Measurements from ENCODE around the gene PRKCA. TPM values are rescaled to one million over a fixed set of nuclear protein-coding genes. Genes with fewer than 3 reads are reported as not detected.

PRKCA gene
- total RNA-seq, 1 donor from 2014 or later: 15.5 TPM

DNA sequence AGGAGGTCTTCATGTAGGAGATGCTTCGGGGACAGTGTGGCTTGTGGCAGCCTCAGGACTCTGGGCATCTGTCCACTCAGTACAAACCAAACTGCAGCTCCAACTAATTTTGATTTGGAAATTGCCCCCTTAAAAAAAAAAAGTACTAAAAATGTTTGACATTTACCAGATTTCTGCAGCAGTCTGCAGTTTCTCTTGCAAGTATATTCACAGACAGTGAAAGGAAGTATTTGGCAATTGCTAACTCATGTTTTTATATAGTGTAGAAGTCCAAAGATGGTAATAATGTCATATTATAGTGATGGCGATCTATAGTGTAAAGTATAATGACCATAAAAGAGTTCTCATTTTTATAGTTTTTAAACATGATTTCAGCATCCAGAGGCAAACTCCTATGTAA is 218.6 kb downstream of the PRKCA start:
- H3K4me1 ChIP-seq: peaks cover 37% of the 10 kb centered on the region
- H3K4me3 ChIP-seq: no peak overlapping the region
- intact Hi-C loops (cut with DNase I): no loop called here
- no peaks in the 10 kb centered on the region for H3K27me3 ChIP-seq
- no peak overlapping the region for H3K27ac ChIP-seq
- TF ChIP-seq, protein P1, sequence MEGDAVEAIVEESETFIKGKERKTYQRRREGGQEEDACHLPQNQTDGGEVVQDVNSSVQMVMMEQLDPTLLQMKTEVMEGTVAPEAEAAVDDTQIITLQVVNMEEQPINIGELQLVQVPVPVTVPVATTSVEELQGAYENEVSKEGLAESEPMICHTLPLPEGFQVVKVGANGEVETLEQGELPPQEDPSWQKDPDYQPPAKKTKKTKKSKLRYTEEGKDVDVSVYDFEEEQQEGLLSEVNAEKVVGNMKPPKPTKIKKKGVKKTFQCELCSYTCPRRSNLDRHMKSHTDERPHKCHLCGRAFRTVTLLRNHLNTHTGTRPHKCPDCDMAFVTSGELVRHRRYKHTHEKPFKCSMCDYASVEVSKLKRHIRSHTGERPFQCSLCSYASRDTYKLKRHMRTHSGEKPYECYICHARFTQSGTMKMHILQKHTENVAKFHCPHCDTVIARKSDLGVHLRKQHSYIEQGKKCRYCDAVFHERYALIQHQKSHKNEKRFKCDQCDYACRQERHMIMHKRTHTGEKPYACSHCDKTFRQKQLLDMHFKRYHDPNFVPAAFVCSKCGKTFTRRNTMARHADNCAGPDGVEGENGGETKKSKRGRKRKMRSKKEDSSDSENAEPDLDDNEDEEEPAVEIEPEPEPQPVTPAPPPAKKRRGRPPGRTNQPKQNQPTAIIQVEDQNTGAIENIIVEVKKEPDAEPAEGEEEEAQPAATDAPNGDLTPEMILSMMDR (IDR thresholded peaks at IDR 0.05): no peak
- no peak for TF ChIP-seq POLR2AphosphoS5 (IDR thresholded peaks at IDR 0.05; ENCODE audit: insufficient read depth in 1 of 2, low read depth in 1 of 2)
- no peak for TF ChIP-seq POLR2A (IDR thresholded peaks at IDR 0.05)
- H3K36me3 ChIP-seq: no peaks in the 10 kb centered on the region
- DNase-seq (ENCODE audit: extremely low spot score in 2 of 2): no peak
- H3K9me3 ChIP-seq: no peaks in the 10 kb centered on the region

DNA sequence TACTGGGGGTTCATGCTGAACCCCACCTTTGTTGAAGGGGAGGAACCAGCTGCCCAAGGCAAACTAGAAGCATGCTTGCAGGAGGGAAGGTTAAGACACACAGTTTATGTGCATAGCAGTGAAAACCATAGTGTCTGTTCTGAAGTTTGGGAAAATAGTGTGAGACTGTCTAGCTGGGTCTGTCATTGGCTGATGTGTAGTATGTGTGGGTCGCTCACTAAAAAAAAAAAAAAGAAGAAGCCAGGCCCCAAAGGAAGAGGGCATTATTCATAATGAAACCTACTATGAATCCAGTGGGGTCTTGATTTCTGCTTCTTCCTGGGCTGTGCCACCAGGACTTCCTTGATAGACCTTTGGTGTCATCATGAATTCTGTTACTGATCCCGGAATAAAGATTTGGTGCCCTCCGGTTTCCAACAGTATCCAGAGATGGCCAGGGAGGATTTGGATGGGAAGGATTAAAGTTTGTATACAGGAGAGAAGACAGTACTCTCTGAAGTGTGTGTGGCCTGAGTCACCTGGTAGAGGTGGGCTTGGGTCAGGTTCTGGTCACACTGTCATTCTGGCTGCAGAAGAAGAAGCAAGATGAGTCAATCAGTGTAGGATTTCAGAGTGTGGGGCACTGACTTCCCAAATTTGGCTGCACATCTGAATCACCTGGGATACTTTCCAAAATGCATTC is 220.3 kb downstream of the PRKCA start:
- H3K27me3 ChIP-seq: no peaks in the 10 kb centered on the region
- no peaks in the 10 kb centered on the region for H3K36me3 ChIP-seq
- DNase-seq (ENCODE audit: extremely low spot score in 2 of 2): no peak
- H3K4me1 ChIP-seq: peaks cover 37% of the 10 kb centered on the region
- intact Hi-C loops (cut with DNase I): no loop called here
- H3K4me3 ChIP-seq: no peak overlapping the region
- H3K27ac ChIP-seq: peak overlapping the region; percentile 32
- no peak for TF ChIP-seq POLR2A (IDR thresholded peaks at IDR 0.05)
- TF ChIP-seq, protein P1 (IDR thresholded peaks at IDR 0.05): no peak
- TF ChIP-seq POLR2AphosphoS5 (IDR thresholded peaks at IDR 0.05; ENCODE audit: insufficient read depth in 1 of 2, low read depth in 1 of 2): no peak
- no peaks in the 10 kb centered on the region for H3K9me3 ChIP-seq

DNA sequence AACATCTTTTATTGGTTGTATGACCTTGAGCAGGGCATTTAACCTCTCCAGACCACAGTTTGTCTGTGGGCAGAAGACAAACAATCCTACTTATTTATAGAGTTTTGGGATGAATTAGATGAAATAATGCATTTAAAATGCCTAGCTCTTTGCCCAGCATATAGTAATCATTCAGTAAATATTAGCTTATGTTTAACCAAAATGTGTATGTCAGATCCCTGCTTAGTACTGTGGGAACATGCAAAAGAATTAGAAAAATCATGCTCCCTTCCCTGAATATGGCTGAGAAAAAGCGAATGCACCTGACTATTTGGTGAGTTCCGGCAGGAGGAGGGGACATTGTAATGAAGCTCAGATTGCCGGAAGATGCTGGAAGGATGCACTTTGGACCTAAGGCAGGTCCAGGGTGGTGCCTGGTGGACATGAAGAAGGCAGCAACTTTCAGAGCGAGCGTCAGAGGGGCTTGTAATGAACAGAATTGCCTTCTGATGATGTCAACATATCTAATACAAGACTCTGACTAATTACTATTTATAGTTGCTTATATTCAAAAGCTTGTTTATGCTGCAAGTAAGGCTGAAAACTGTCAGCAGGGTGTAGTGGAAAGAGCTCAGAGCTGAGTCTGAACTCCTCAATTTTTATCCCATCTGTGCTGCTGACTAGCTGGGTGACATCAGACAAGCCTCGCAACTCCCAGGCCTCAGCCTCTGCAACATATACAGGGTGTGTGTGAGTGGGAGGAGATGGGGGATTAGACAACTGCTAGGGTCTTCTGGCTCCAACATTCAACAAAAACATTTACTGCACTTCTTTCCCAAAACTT is 221.2 kb downstream of the PRKCA start:
- TF ChIP-seq POLR2AphosphoS5 (IDR thresholded peaks at IDR 0.05; ENCODE audit: insufficient read depth in 1 of 2, low read depth in 1 of 2) (no peak), POLR2A (IDR thresholded peaks at IDR 0.05) (no peak)
- TF ChIP-seq, protein P1 (IDR thresholded peaks at IDR 0.05): no peak
- intact Hi-C loops (cut with DNase I): no loop called here
- Histone ChIP-seq H3K27ac (peak overlapping the region; percentile 32), H3K4me1 (peaks cover 37% of the 10 kb centered on the region), H3K9me3 (no peaks in the 10 kb centered on the region), H3K36me3 (no peaks in the 10 kb centered on the region), H3K27me3 (no peaks in the 10 kb centered on the region), H3K4me3 (no peak overlapping the region)
- DNase-seq (ENCODE audit: extremely low spot score in 2 of 2): no peak

DNA sequence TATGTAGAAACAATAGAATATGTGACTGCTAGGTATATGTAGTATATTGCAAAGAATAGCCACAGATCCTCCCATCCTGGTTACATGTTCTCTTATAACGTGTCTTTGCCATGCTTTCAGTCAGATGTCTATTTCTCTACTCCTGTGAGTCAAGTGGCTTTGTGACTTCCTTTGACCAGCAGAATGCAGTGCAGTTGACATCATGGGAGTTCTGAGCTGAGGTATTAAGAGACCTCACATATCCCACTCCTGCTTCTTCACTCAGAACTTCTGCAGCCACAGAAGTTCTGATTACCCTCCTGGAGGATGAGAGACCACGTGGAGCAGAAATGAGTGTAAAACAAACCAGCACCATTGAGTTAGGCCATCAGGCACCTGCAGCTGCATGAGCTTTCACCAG is 222.5 kb downstream of the PRKCA start:
- H3K9me3 ChIP-seq: no peaks in the 10 kb centered on the region
- TF ChIP-seq POLR2A (IDR thresholded peaks at IDR 0.05) (no peak), POLR2AphosphoS5 (IDR thresholded peaks at IDR 0.05; ENCODE audit: insufficient read depth in 1 of 2, low read depth in 1 of 2) (no peak)
- no peaks in the 10 kb centered on the region for H3K27me3 ChIP-seq
- intact Hi-C loops (cut with DNase I): no loop called here
- DNase-seq (ENCODE audit: extremely low spot score in 2 of 2): no peak
- no peak overlapping the region for H3K4me3 ChIP-seq
- H3K36me3 ChIP-seq: no peaks in the 10 kb centered on the region
- no peak overlapping the region for H3K27ac ChIP-seq
- H3K4me1 ChIP-seq: peaks cover 37% of the 10 kb centered on the region

DNA sequence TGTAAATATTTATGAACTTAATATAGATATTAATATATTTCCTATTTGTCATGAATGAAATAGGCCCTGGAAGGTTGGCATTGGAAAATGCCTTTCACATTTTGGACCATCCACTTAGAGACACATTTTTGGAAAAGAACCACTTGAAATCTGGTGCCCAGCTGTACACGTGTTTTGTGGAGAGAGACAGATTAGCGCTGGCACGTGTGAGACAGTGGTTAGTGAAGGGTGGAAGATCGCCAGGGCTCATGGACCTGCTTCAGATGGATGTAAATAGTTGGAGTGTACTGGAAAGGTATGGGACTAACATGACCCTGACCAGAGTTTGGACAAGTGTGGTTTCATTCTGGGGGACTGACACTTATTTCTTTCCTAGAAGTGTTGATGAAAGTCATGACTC is 222.9 kb downstream of the PRKCA start:
- no peak for DNase-seq (ENCODE audit: extremely low spot score in 2 of 2)
- no peaks in the 10 kb centered on the region for H3K36me3 ChIP-seq
- H3K27ac ChIP-seq: no peak overlapping the region
- H3K4me1 ChIP-seq: peaks cover 34% of the 10 kb centered on the region
- TF ChIP-seq POLR2AphosphoS5 (IDR thresholded peaks at IDR 0.05; ENCODE audit: insufficient read depth in 1 of 2, low read depth in 1 of 2) (no peak), POLR2A (IDR thresholded peaks at IDR 0.05) (no peak)
- TF ChIP-seq, protein P1 (IDR thresholded peaks at IDR 0.05): no peak
- intact Hi-C loops (cut with DNase I): no loop called here
- no peaks in the 10 kb centered on the region for H3K9me3 ChIP-seq
- H3K27me3 ChIP-seq: no peaks in the 10 kb centered on the region
- no peak overlapping the region for H3K4me3 ChIP-seq

Data from vagina (tissue), 2 donors.